GM18519 (cell line): ENCODE results near the gene HSDL1.

Experiments
- ATAC-seq: cut with Tn5 transposase; IDR thresholded peaks from one replicate; pipeline ENCODE4 v1.9.1; 2021; ENCODE audit warnings: mild to moderate bottlenecking, moderate library complexity; ENCODE audit not compliant: unreplicated experiment, low FRiP score

HSDL1 gene

GRCh38 chr16:84085271-84085667 lies 59.7 kb downstream of the HSDL1 start:
- ATAC-seq: no peak

- ATAC-seq: no peak
These were observed 60.3 kb downstream of the HSDL1 start for GRCh38 chr16:84084570-84085270.

- no peak for ATAC-seq
These were observed 62.0 kb downstream of the HSDL1 start for GRCh38 chr16:84082835-84083569.

GRCh38 chr16:84082110-84082509 lies 62.9 kb downstream of the HSDL1 start:
- no peak for ATAC-seq

GRCh38 chr16:84081446-84081989 lies 63.5 kb downstream of the HSDL1 start:
- ATAC-seq: no peak

GRCh38 chr16:84080813-84081212 lies 64.2 kb downstream of the HSDL1 start:
- ATAC-seq: no peak

- no peak for ATAC-seq
These were observed 64.6 kb downstream of the HSDL1 start for GRCh38 chr16:84080378-84080777.

- ATAC-seq: no peak
These were observed 65.3 kb downstream of the HSDL1 start for GRCh38 chr16:84079664-84080063.

- ATAC-seq: no peak
These were observed 69.6 kb downstream of the HSDL1 start for GRCh38 chr16:84075376-84075775.

GRCh38 chr16:84074721-84075120 lies 70.3 kb downstream of the HSDL1 start:
- ATAC-seq: no peak
